Activated B cell treated with CpG ODN at 0.5 μM for 24 hours (primary cell): Measurements from ENCODE around the gene SLC2A8. TPM values are rescaled to one million over a fixed set of nuclear protein-coding genes. Genes with fewer than 3 reads are reported as not detected.

Experiments used
- ATAC-seq: fragments of 200-7000 bp; cut with Tn5 transposase; one replicate; pipeline ENCODE4 v1.10.0; 2021; ENCODE audit warnings: low read depth, mild to moderate bottlenecking, moderate library complexity
- CTCF ChIA-PET: fragments of 350-600 bp; sonication (Branson Sonifier 250); formaldehyde crosslinking; loops from one replicate; lab custom pipeline; 2021; ENCODE audit warnings: antibody characterized with exemption; lab: Charles Lee
- POLR2A ChIA-PET: fragments of 350-600 bp; sonication (Branson Sonifier 250); formaldehyde crosslinking; loops from one replicate; lab custom pipeline; 2021; ENCODE audit warnings: antibody characterized with exemption; lab: Charles Lee
- DNase-seq: peaks from one replicate; pipeline ENCODE4 v3.0.0; 2022
- H3K27ac Mint-ChIP-seq: one replicate; pipeline ENCODE4 v1.8.0; 2020; ENCODE audit warnings: mixed read lengths
- H3K27me3 Mint-ChIP-seq: one replicate; pipeline ENCODE4 v1.8.0; 2021; ENCODE audit warnings: mixed read lengths
- H3K36me3 Mint-ChIP-seq: one replicate; pipeline ENCODE4 v1.8.0; 2021; ENCODE audit warnings: low read depth, mixed read lengths
- H3K4me1 Mint-ChIP-seq: one replicate; pipeline ENCODE4 v1.8.0; 2021; ENCODE audit warnings: mixed read lengths
- H3K4me3 Mint-ChIP-seq: one replicate; pipeline ENCODE4 v1.8.0; 2020; ENCODE audit warnings: mild to moderate bottlenecking, mixed read lengths
- H3K9me3 Mint-ChIP-seq: one replicate; pipeline ENCODE4 v1.8.0; 2020; ENCODE audit warnings: mixed read lengths
- CTCF ChIP-seq: fragments of 200-600 bp; IDR thresholded peaks from one replicate; pipeline ENCODE4 v1.8.0; 2022; ENCODE audit warnings: antibody characterized with exemption, mild to moderate bottlenecking
- intact Hi-C: fragments of 100-400 bp; cut with micrococcal nuclease; formaldehyde crosslinking; loops from one replicate; pipeline ENCODE4 v1.15.1; 2024
- total RNA-seq: library from RNA; stranded (reverse); gene quantifications from 2 replicates; pipeline ENCODE4 v1.2.3, GENCODE V29; 2022

The SLC2A8 gene
- total RNA-seq, 1 donor from 2014 or later: 17.1 TPM

- no peak for ATAC-seq
- POLR2A ChIA-PET: no interaction called here
- Mint-ChIP-seq H3K4me1 (no peaks in the 10 kb centered on the region), H3K27ac (no peak overlapping the region), H3K27me3 (no peaks in the 10 kb centered on the region), H3K9me3 (no peaks in the 10 kb centered on the region), H3K36me3 (no peaks in the 10 kb centered on the region), H3K4me3 (no peak overlapping the region)
- no peak for DNase-seq
- no peak for TF ChIP-seq CTCF
- CTCF ChIA-PET: no interaction called here
- intact Hi-C loops: no loop called here
Measured at GRCh38 chr9:127351182-127352166, 45.5 kb upstream of the SLC2A8 start.

GRCh38 chr9:127353882-127354281 is 43.1 kb upstream of the SLC2A8 start:
- no peak for TF ChIP-seq CTCF
- peaks cover 2% of the 10 kb centered on the region for H3K36me3 Mint-ChIP-seq
- no peak for ATAC-seq
- ChIA-PET CTCF (no interaction called here), POLR2A (no interaction called here)
- no peaks in the 10 kb centered on the region for H3K27me3 Mint-ChIP-seq
- H3K4me3 Mint-ChIP-seq: no peak overlapping the region
- no peak overlapping the region for H3K27ac Mint-ChIP-seq
- intact Hi-C loops: no loop called here
- H3K9me3 Mint-ChIP-seq: no peaks in the 10 kb centered on the region
- DNase-seq: no peak
- no peaks in the 10 kb centered on the region for H3K4me1 Mint-ChIP-seq

- DNase-seq: no peak
- Mint-ChIP-seq H3K27me3 (no peaks in the 10 kb centered on the region), H3K9me3 (no peaks in the 10 kb centered on the region), H3K27ac (no peak overlapping the region), H3K36me3 (peaks cover 2% of the 10 kb centered on the region), H3K4me3 (no peak overlapping the region), H3K4me1 (no peaks in the 10 kb centered on the region)
- ChIA-PET CTCF (no interaction called here), POLR2A (no interaction called here)
- TF ChIP-seq CTCF: no peak
- ATAC-seq: no peak
- intact Hi-C loops: no loop called here
Measured at GRCh38 chr9:127356906-127357305, 40.1 kb upstream of the SLC2A8 start.

DNA sequence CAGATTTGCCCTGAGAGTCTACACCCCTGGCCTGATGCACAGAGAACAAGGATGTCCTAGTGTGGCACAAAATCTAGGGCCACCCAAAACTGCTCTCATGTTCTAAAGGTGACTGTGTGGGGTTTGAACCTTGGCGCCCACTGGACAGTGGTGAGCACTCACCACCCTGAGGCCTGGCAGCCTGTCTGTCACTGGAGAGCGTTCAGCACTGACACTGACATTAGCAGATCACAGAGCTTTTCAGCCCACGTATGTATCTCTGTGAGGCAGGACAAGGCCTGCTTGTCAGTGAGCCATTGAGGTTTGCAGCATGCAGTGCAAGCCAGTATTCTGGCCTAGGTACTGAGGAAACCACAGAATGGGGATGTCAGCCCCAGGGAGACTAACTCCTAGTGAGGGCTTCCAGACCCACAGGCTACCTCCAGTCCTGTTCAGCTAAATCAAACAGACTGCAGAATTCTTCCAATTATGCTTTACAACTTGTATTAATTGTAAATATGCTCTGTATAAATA is 38.9 kb upstream of the SLC2A8 start:
- Mint-ChIP-seq H3K4me1 (no peaks in the 10 kb centered on the region), H3K27ac (no peak overlapping the region), H3K36me3 (peaks cover 2% of the 10 kb centered on the region), H3K27me3 (no peaks in the 10 kb centered on the region), H3K4me3 (no peak overlapping the region), H3K9me3 (no peaks in the 10 kb centered on the region)
- DNase-seq (no peak), ATAC-seq (no peak)
- intact Hi-C loops: no loop called here
- TF ChIP-seq CTCF: no peak
- ChIA-PET CTCF (no interaction called here), POLR2A (no interaction called here)

DNA sequence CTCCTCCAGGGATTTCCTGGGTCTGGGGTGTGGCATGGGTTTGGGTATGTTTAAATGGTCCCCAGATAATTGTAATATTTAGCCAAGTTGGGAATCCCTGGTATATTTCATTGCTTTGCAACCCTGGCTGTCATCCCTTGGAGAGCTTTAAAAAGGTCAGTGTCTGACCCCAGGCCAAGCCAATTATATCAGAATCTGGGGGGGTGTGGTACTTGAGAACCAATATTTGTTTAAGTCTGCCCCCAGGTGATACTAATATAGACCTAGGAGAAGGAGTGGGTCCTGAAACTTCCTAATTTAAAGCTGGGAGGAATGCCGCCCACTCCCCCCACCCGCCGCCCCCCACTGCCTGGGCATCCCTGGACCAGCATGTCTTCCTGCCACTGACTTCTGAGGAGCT is 38.2 kb upstream of the SLC2A8 start:
- POLR2A ChIA-PET: no interaction called here
- Mint-ChIP-seq H3K27me3 (no peaks in the 10 kb centered on the region), H3K27ac (no peak overlapping the region), H3K9me3 (no peaks in the 10 kb centered on the region), H3K36me3 (peaks cover 2% of the 10 kb centered on the region), H3K4me3 (no peak overlapping the region), H3K4me1 (no peaks in the 10 kb centered on the region)
- no peak for ATAC-seq
- intact Hi-C loops: no loop called here
- no peak for DNase-seq
- no peak for TF ChIP-seq CTCF
- CTCF ChIA-PET: no interaction called here
